ENCODE results near the gene PTPRA. TPM values are rescaled to one million over a fixed set of nuclear protein-coding genes. Genes with fewer than 3 reads are reported as not detected.
A peak's percentile ranks its signal among the peaks of the same experiment; 100 is the strongest.
"Not testable (repeated sequence)": the region's sequence is repeated elsewhere in the genome, so short reads cannot be mapped to it uniquely, and the experiment has no call there.

Gene PTPRA
- total and polyA plus RNA-seq, 2 of the 13 experiments (the other 11 are each of a cell fraction or from before 2014, with no cell fraction given): 47.2 to 127 TPM

DNA sequence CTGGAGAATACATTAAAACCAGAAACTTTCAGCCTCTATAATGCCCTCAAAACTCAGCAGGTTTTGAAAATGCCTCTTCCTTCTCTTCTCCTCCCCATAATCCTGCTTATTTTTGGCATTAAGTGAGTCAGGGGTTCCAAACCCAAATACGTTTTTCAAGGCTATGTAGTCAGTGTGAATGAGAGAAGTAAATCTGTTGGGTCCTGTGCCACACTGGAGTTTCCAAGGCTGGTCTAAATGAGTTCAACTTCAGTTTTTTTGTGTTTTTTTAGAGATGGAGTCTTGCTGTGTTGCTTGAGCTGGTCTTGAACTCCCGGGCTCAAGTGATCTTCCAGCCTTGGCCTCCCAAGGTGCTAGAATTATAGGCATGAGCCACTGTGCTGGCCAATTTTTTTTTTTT, 20.9 kb downstream of the PTPRA start (continued):
- TF ChIP-seq STAG1 (CRISPR knock-in tag; IDR thresholded peaks at IDR 0.05) (no peak), ZNF484 (CRISPR knock-in tag; IDR thresholded peaks at IDR 0.05; ENCODE audit: borderline replicate concordance, low read depth) (no peak), ZNF589 (CRISPR knock-in tag; conservative IDR thresholded peaks at IDR 0.05) (no peak), TRIM24 (CRISPR knock-in tag; IDR thresholded peaks at IDR 0.05) (no peak), ZSCAN25 (CRISPR knock-in tag; IDR thresholded peaks at IDR 0.05) (no peak), ZFP36L1 (CRISPR knock-in tag; IDR thresholded peaks at IDR 0.05) (no peak)

DNA sequence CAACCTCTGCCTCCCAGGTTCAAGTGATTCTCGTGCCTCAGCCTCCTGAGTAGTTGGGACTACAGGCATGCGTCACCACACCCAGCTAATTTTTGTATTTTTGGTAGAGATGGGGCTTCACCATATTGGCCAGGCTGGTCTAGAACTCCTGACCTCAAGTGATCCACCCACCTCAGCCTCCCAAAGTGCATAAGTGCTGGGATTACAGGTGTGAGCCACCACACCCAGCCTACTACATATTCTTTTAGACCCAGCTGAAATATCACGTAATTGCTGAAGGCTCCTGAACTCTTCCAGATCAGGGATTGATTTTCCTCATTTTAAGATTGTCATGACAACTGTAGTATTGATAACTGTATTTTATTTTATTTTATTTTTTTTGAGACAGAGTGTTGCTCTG, 21.9 kb downstream of the PTPRA start:
- CTCF ChIA-PET (ENCODE audit: low intra/inter-chr PET ratio, low total read pairs); H3K27ac ChIP-seq (ENCODE audit: extremely low read length, insufficient read depth, low read length); H3K9ac ChIP-seq (ENCODE audit: insufficient read depth, low read depth, low read length); H3K9me3 ChIP-seq (ENCODE audit: low read length); BruUV-seq (replicated peaks); in situ Hi-C loops (cut with HindIII; ENCODE audit: extremely low pct_ligation_motif_present, low pct_unique_long_range_greater_than_20kb); intact Hi-C loops (cut with micrococcal nuclease; ENCODE audit: unreplicated experiment); H3K4me3 ChIP-seq (replicated peaks in 1 of 3; ENCODE audit: insufficient read depth in 1 of 3, low read depth in 2 of 3, low read length in 3 of 3); H3K4me2 ChIP-seq (ENCODE audit: low read depth, low read length); H3K36me3 ChIP-seq (replicated peaks in 1 of 2; ENCODE audit: control insufficient read depth in 1 of 2, insufficient read depth in 2 of 2, low read length in 2 of 2); DNase-seq (ENCODE audit: low spot score); POLR2A ChIA-PET; H3K27me3 ChIP-seq (ENCODE audit: control insufficient read depth in 1 of 2, insufficient read depth in 2 of 2, low read length in 2 of 2); ATAC-seq; H2AFZ ChIP-seq (ENCODE audit: low read length); H4K20me1 ChIP-seq (ENCODE audit: insufficient read depth, low read length); FAIRE-seq: not testable (repeated sequence)
- peak; percentile 23; the same call in 1 of the 2 replicates for TF ChIP-seq SNAI1 (CRISPR knock-in tag; IDR thresholded peaks at IDR 0.05; ENCODE audit: borderline replicate concordance)
- TF ChIP-seq, protein P1, sequence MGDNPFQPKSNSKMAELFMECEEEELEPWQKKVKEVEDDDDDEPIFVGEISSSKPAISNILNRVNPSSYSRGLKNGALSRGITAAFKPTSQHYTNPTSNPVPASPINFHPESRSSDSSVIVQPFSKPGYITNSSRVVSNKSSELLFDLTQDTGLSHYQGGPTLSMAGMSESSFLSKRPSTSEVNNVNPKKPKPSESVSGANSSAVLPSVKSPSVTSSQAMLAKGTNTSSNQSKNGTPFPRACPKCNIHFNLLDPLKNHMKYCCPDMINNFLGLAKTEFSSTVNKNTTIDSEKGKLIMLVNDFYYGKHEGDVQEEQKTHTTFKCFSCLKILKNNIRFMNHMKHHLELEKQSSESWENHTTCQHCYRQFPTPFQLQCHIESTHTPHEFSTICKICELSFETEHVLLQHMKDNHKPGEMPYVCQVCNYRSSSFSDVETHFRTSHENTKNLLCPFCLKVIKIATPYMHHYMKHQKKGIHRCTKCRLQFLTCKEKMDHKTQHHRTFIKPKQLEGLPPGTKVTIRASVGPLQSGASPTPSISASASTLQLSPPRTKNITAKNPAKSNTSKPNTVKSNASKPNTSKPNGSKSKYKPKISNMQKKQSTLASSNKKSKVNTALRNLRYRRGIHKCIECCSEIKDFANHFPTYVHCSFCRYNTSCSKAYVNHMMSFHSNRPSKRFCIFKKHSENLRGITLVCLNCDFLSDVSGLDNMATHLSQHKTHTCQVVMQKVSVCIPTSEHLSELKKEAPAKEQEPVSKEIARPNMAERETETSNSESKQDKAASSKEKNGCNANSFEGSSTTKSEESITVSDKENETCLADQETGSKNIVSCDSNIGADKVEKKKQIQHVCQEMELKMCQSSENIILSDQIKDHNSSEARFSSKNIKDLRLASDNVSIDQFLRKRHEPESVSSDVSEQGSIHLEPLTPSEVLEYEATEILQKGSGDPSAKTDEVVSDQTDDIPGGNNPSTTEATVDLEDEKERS (CRISPR knock-in tag; IDR thresholded peaks at IDR 0.05): peak; percentile 39; the same call in 1 of the 2 replicates
- peak; percentile 97; the same call in 1 of the 2 replicates for TF ChIP-seq ZFP1 (CRISPR knock-in tag; IDR thresholded peaks at IDR 0.05)
- Histone ChIP-seq H3K4me1 (ENCODE audit: insufficient read depth, low read length) (peaks cover 19% of the 10 kb centered on the region), H3K79me2 (ENCODE audit: insufficient read depth, low read length) (peaks cover 66% of the 10 kb centered on the region)
- WGBS (ENCODE audit: low lambda C conversion rate): 97% methylated on average over 3 of the region's 3 CpGs
